ENCODE measurements around the gene NR1I3. TPM values are rescaled to one million over a fixed set of nuclear protein-coding genes. Genes with fewer than 3 reads are reported as not detected.

NR1I3 gene
- total and polyA plus RNA-seq, 2 of the 13 experiments (the other 11 are each of a cell fraction or from before 2014, with no cell fraction given), result 0.62 to 0.95 TPM

GRCh38 chr1:161196521-161197451 is 41.2 kb downstream of the NR1I3 start:
- intact Hi-C loops (cut with micrococcal nuclease; ENCODE audit: unreplicated experiment), result no loop called here
- ATAC-seq (no peak), DNase-seq (ENCODE audit: low spot score) (no peak), FAIRE-seq (no peak)
- Histone ChIP-seq H3K4me2 (ENCODE audit: low read depth, low read length) (peak overlapping the region; percentile 98), H3K9me3 (ENCODE audit: low read length) (no peaks in the 10 kb centered on the region), H2AFZ (ENCODE audit: low read length) (no peak overlapping the region), H3K79me2 (ENCODE audit: insufficient read depth, low read length) (no peaks in the 10 kb centered on the region), H3K9ac (ENCODE audit: insufficient read depth, low read depth, low read length) (no peak overlapping the region), H3K4me3 (replicated peaks in 1 of 3; ENCODE audit: insufficient read depth in 1 of 3, low read depth in 2 of 3, low read length in 3 of 3) (no peak overlapping the region), H3K4me1 (ENCODE audit: insufficient read depth, low read length) (peaks cover 70% of the 10 kb centered on the region), H4K20me1 (ENCODE audit: insufficient read depth, low read length) (no peaks in the 10 kb centered on the region), H3K36me3 (replicated peaks in 1 of 2; ENCODE audit: control insufficient read depth in 1 of 2, insufficient read depth in 2 of 2, low read length in 2 of 2) (no peaks in the 10 kb centered on the region; a peak in 1 of 5 replicates), H3K27me3 (ENCODE audit: control insufficient read depth in 1 of 2, insufficient read depth in 2 of 2, low read length in 2 of 2) (no peaks in the 10 kb centered on the region), H3K27ac (ENCODE audit: extremely low read length, insufficient read depth, low read length) (no peak overlapping the region)
- ChIA-PET POLR2A (interaction anchor here (3.5 kb wide), 1 partner anchor 27 kb away, joined by 44 read pairs; the partner anchor contains the start of genes APOA2 and TOMM40L), CTCF (ENCODE audit: low intra/inter-chr PET ratio, low total read pairs) (no interaction called here)
- in situ Hi-C loops (cut with HindIII; ENCODE audit: extremely low pct_ligation_motif_present, low pct_unique_long_range_greater_than_20kb), result loop anchor here (5.0 kb wide), 1 partner anchor 186 kb away; no protein-coding TSS in a partner anchor
- BruUV-seq (replicated peaks), result no TSS peak
- no peak for TF ChIP-seq DPF2 (CRISPR knock-in tag; IDR thresholded peaks at IDR 0.05; ENCODE audit: borderline replicate concordance, low read depth)
- WGBS (ENCODE audit: low lambda C conversion rate), result 75% methylated on average over 17 of the region's 27 CpGs

- no peak overlapping the region for H3K4me3 ChIP-seq (replicated peaks in 1 of 3; ENCODE audit: insufficient read depth in 1 of 3, low read depth in 2 of 3, low read length in 3 of 3)
- CTCF ChIA-PET (ENCODE audit: low intra/inter-chr PET ratio, low total read pairs), result no interaction called here
- in situ Hi-C loops (cut with HindIII; ENCODE audit: extremely low pct_ligation_motif_present, low pct_unique_long_range_greater_than_20kb), result loop anchor here (5.0 kb wide), 1 partner anchor 186 kb away; no protein-coding TSS in a partner anchor
- H3K9ac ChIP-seq (ENCODE audit: insufficient read depth, low read depth, low read length), result no peak overlapping the region
- no peaks in the 10 kb centered on the region for H3K9me3 ChIP-seq (ENCODE audit: low read length)
- no peak for ATAC-seq
- H2AFZ ChIP-seq (ENCODE audit: low read length), result no peak overlapping the region
- no peaks in the 10 kb centered on the region for H4K20me1 ChIP-seq (ENCODE audit: insufficient read depth, low read length)
- no peak overlapping the region for H3K4me2 ChIP-seq (ENCODE audit: low read depth, low read length)
- no peaks in the 10 kb centered on the region for H3K79me2 ChIP-seq (ENCODE audit: insufficient read depth, low read length)
- peaks cover 63% of the 10 kb centered on the region for H3K4me1 ChIP-seq (ENCODE audit: insufficient read depth, low read length)
- H3K27ac ChIP-seq (ENCODE audit: extremely low read length, insufficient read depth, low read length), result no peak overlapping the region
- no peaks in the 10 kb centered on the region for H3K27me3 ChIP-seq (ENCODE audit: control insufficient read depth in 1 of 2, insufficient read depth in 2 of 2, low read length in 2 of 2)
- POLR2A ChIA-PET, result interaction anchor here (3.5 kb wide), 1 partner anchor 28 kb away, joined by 44 read pairs; the partner anchor contains the start of genes APOA2 and TOMM40L
- DNase-seq (ENCODE audit: low spot score), result no peak
- H3K36me3 ChIP-seq (replicated peaks in 1 of 2; ENCODE audit: control insufficient read depth in 1 of 2, insufficient read depth in 2 of 2, low read length in 2 of 2), result no peaks in the 10 kb centered on the region; a peak in 1 of 5 replicates
- no TSS peak for BruUV-seq (replicated peaks)
- intact Hi-C loops (cut with micrococcal nuclease; ENCODE audit: unreplicated experiment), result no loop called here
- FAIRE-seq, result no peak
- WGBS (ENCODE audit: low lambda C conversion rate), result 98% methylated on average over 5 of the region's 7 CpGs
- TF ChIP-seq ARHGAP35 (CRISPR knock-in tag; IDR thresholded peaks at IDR 0.05; ENCODE audit: borderline replicate concordance) (no peak), ZFP91 (CRISPR knock-in tag; IDR thresholded peaks at IDR 0.05; ENCODE audit: borderline replicate concordance) (no peak), ZNF34 (CRISPR knock-in tag; IDR thresholded peaks at IDR 0.05; ENCODE audit: borderline replicate concordance) (no peak), CEBPB (IDR thresholded peaks at IDR 0.05; ENCODE audit: borderline replicate concordance, low read depth, low read length) (no peak), ZNF296 (CRISPR knock-in tag; conservative IDR thresholded peaks at IDR 0.05) (no peak), HINFP (CRISPR knock-in tag; IDR thresholded peaks at IDR 0.05; ENCODE audit: low read depth) (no peak), NBN (conservative IDR thresholded peaks at IDR 0.05) (no peak), ZNF567 (CRISPR knock-in tag; IDR thresholded peaks at IDR 0.05; ENCODE audit: borderline replicate concordance) (no peak), CC2D1A (CRISPR knock-in tag; IDR thresholded peaks at IDR 0.05) (no peak), CREB1 (IDR thresholded peaks at IDR 0.05) (no peak), CREB1 (CRISPR knock-in tag; IDR thresholded peaks at IDR 0.05) (no peak), CERS6 (CRISPR knock-in tag; IDR thresholded peaks at IDR 0.05) (no peak)
These were observed 41.9 kb downstream of the NR1I3 start for GRCh38 chr1:161196111-161196510.
